Endothelial cell (in vitro differentiated cells): ENCODE results near the gene ARMC5. TPM values are rescaled to one million over a fixed set of nuclear protein-coding genes. Genes with fewer than 3 reads are reported as not detected.
A peak's percentile ranks its signal among the peaks of the same experiment; 100 is the strongest.

Source experiments
- DNase-seq: peaks from one replicate; pipeline ENCODE4 v3.0.0; 2021; ENCODE audit warnings: low spot score
- H3K27ac Mint-ChIP-seq: one replicate; pipeline ENCODE4 v1.8.0; 2021; ENCODE audit warnings: mixed read lengths, inconsistent platforms; ENCODE audit not compliant: unreplicated experiment
- H3K27me3 Mint-ChIP-seq: one replicate; pipeline ENCODE4 v1.8.0; 2021; ENCODE audit warnings: mild to moderate bottlenecking, moderate library complexity, mixed read lengths, inconsistent platforms; ENCODE audit not compliant: unreplicated experiment
- H3K36me3 Mint-ChIP-seq: one replicate; pipeline ENCODE4 v1.8.0; 2021; ENCODE audit warnings: mild to moderate bottlenecking, low read depth, mixed read lengths, inconsistent platforms; ENCODE audit not compliant: unreplicated experiment
- H3K4me1 Mint-ChIP-seq: one replicate; pipeline ENCODE4 v1.8.0; 2021; ENCODE audit warnings: mild to moderate bottlenecking, mixed read lengths, inconsistent platforms; ENCODE audit not compliant: unreplicated experiment
- H3K4me3 Mint-ChIP-seq: one replicate; pipeline ENCODE4 v1.8.0; 2021; ENCODE audit warnings: mild to moderate bottlenecking, mixed read lengths, inconsistent platforms; ENCODE audit not compliant: unreplicated experiment
- H3K9me3 Mint-ChIP-seq: one replicate; pipeline ENCODE4 v1.8.0; 2021; ENCODE audit warnings: mixed read lengths, inconsistent platforms; ENCODE audit not compliant: unreplicated experiment
- total RNA-seq: library from RNA; stranded (reverse); fragmentation: NEBNext Ultra II Directional; extraction: Animal tissue kit (Norgen Biotek cat#: 25700); gene quantifications from one replicate; pipeline ENCODE4 v1.2.1, GENCODE V29; 2021; ENCODE audit not compliant: unreplicated experiment
- TF ChIP-seq, protein P1 (sequence below): fragments of 200-600 bp; sonication (generic); IDR thresholded peaks from one replicate; pipeline ENCODE4 v1.5.0; 2021; ENCODE audit warnings: antibody characterized with exemption; ENCODE audit not compliant: unreplicated experiment

Gene ARMC5
- total RNA-seq, 1 donor from 2014 or later: 15.9 TPM

DNA sequence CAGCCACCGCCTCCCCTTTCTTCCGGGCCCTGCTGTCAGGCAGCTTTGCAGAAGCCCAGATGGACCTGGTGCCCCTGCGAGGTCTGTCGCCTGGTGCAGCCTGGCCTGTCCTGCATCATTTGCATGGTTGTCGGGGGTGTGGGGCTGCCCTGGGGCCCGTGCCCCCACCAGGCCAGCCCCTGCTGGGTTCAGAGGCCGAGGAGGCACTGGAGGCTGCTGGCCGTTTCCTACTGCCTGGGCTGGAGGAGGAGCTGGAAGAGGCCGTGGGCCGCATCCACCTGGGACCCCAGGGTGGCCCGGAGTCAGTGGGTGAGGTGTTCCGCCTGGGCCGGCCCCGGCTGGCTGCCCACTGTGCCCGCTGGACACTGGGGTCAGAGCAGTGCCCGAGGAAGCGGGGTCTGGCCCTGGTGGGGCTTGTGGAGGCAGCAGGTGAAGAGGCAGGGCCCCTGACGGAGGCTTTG, 7.1 kb downstream of the ARMC5 start:
- Mint-ChIP-seq H3K36me3 (peaks cover 22% of the 10 kb centered on the region), H3K27me3 (peaks cover 24% of the 10 kb centered on the region), H3K9me3 (no peaks in the 10 kb centered on the region), H3K4me3 (no peak overlapping the region), H3K27ac (peak overlapping the region; percentile 86), H3K4me1 (peaks cover 14% of the 10 kb centered on the region)
- DNase-seq: no peak
- TF ChIP-seq, protein P1, sequence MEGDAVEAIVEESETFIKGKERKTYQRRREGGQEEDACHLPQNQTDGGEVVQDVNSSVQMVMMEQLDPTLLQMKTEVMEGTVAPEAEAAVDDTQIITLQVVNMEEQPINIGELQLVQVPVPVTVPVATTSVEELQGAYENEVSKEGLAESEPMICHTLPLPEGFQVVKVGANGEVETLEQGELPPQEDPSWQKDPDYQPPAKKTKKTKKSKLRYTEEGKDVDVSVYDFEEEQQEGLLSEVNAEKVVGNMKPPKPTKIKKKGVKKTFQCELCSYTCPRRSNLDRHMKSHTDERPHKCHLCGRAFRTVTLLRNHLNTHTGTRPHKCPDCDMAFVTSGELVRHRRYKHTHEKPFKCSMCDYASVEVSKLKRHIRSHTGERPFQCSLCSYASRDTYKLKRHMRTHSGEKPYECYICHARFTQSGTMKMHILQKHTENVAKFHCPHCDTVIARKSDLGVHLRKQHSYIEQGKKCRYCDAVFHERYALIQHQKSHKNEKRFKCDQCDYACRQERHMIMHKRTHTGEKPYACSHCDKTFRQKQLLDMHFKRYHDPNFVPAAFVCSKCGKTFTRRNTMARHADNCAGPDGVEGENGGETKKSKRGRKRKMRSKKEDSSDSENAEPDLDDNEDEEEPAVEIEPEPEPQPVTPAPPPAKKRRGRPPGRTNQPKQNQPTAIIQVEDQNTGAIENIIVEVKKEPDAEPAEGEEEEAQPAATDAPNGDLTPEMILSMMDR: no peak

DNA sequence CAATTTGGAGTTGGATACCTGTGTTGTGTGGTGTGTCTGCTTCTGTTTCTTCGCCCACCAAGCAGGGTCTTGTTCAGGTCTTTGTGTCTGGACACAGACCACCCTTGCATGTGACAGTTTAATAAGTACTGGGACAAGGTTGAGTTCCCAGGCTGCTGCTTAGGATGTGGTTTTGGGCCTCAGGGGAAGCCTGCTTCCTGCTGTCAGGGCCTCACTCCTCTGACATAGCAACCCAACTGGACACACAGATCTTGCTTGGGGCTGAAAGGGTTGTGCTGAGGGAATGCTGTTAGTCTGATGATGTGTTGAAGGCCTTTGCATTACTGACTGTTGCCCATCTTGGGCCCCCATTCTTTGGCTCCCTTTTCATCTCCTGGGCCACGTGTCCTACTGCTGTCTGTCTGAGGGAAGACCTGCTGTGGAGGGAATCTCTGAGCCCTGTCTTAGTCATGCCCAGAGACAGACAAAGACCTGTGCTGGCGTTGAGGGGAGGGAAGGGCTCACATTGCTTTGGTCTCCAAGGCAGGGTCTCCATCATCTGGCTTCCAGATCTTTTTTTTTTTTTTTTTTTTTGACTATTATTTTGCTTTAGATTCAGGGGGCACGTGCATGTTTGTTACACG, 8.0 kb downstream of the ARMC5 start:
- TF ChIP-seq, protein P1: no peak
- peak overlapping the region; percentile 42 for H3K4me3 Mint-ChIP-seq
- peaks cover 22% of the 10 kb centered on the region for H3K36me3 Mint-ChIP-seq
- peak overlapping the region; percentile 86 for H3K27ac Mint-ChIP-seq
- H3K4me1 Mint-ChIP-seq: peaks cover 15% of the 10 kb centered on the region
- DNase-seq: no peak
- H3K27me3 Mint-ChIP-seq: peaks cover 26% of the 10 kb centered on the region
- no peaks in the 10 kb centered on the region for H3K9me3 Mint-ChIP-seq

DNA sequence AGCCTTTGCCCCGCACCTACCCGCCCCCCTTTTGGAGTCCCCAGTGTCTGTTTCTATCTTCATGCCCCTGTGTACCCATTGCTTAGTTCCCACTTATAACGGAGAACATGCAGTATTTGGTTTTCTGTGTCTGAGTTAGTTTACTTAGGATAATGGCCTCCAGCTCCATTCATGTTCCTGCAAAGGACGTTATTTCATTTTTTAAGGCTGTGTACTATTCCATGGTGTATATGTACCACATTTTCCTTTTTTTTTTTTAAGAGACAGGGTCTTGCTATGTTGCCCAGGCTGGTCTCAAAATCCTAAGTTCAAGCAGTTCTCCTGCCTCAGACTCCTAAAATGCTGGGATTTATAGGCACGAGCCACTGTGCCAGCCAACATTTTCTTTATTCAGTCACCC, 8.6 kb downstream of the ARMC5 start:
- H3K36me3 Mint-ChIP-seq: peaks cover 21% of the 10 kb centered on the region
- H3K27ac Mint-ChIP-seq: no peak overlapping the region
- no peak for DNase-seq
- H3K4me1 Mint-ChIP-seq: peaks cover 15% of the 10 kb centered on the region
- H3K9me3 Mint-ChIP-seq: no peaks in the 10 kb centered on the region
- peak overlapping the region; percentile 42 for H3K4me3 Mint-ChIP-seq
- TF ChIP-seq, protein P1: no peak
- H3K27me3 Mint-ChIP-seq: peaks cover 26% of the 10 kb centered on the region

DNA sequence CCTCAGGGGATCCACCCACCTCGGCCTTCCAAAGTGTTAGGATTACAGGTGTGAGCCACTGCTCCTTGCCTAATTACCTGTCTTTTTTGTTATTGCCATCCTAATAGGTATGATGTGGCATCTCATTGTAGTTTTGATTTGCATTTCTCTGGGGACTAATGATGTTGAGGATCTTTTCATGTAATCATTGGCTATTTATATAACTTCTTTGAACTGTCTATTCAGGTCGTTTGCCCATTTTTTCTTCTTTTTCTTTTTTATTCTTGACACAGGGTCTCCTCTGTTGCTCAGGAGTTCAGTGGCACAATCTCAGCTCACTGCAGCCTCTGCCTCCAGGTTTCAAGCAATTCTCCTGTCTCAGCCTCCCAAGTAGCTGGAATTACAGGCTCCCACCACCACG, 11.3 kb downstream of the ARMC5 start:
- TF ChIP-seq, protein P1: no peak
- Mint-ChIP-seq H3K4me3 (no peak overlapping the region), H3K27me3 (peaks cover 12% of the 10 kb centered on the region), H3K27ac (no peak overlapping the region), H3K4me1 (peaks cover 15% of the 10 kb centered on the region), H3K9me3 (no peaks in the 10 kb centered on the region), H3K36me3 (peaks cover 30% of the 10 kb centered on the region)
- no peak for DNase-seq

DNA sequence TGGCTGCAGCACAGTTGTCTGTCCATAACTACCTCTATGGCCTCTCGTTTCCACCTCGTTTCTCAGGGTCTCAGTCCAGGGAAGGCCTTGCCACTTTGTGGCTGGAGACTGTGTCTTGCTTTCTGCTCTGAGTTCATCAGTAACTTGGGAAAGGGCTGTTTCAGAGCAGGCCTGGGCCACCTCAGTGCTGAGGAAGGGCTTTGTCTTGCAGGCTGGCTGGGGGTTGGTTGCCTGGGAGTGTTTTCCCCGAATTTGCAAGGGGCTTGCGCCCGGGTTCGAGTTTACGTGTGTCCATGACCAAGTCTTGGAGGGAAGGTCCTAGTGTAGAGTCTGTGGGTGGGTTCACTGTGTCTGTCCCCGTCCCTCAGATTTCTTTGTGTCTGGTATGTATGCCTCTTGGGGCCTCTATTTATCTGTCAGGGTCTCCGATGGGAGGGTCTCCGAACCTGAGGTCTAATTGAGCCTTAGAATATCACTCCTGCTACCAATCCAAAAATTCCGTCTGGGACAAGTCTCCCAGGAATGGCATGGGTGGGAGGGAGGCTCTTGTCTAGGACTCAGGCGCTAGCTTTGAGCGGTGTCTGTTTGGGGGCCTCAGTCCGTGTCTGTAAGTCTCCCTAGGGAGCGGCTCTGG, 12.1 kb downstream of the ARMC5 start:
- peak overlapping the region; percentile 72 for H3K27ac Mint-ChIP-seq

More for the DNA sequence above, 12.1 kb downstream of the ARMC5 start:
- H3K36me3 Mint-ChIP-seq: peaks cover 29% of the 10 kb centered on the region
- no peaks in the 10 kb centered on the region for H3K9me3 Mint-ChIP-seq
- DNase-seq: no peak
- TF ChIP-seq, protein P1: no peak
- peaks cover 15% of the 10 kb centered on the region for H3K4me1 Mint-ChIP-seq
- H3K4me3 Mint-ChIP-seq: peak overlapping the region; percentile 85
- H3K27me3 Mint-ChIP-seq: peaks cover 12% of the 10 kb centered on the region
